LNCaP clone FGC (cell line): ENCODE results near the gene PCDH19.

ENCODE experiments used
- DNase-seq: peaks from one replicate; pipeline ENCODE4 v3.0.0-alpha.2; 2011; ENCODE audit warnings: low read depth
- H3K4me3 ChIP-seq: 2 replicates; pipeline ENCODE4 v1.5.1; 2011; ENCODE audit warnings: mild to moderate bottlenecking, low read depth, low read length, control low read depth
- TF ChIP-seq, protein P1 (sequence below): IDR thresholded peaks from 2 replicates; pipeline ENCODE4 v1.5.1; 2012; ENCODE audit warnings: mild to moderate bottlenecking; ENCODE audit not compliant: control insufficient read depth, insufficient read depth; ENCODE audit errors: extremely low read depth

Gene PCDH19

GRCh38 chrX:100395781-100396180, 14.3 kb downstream of the PCDH19 start:
- no peak overlapping the region for H3K4me3 ChIP-seq
- TF ChIP-seq, protein P1, sequence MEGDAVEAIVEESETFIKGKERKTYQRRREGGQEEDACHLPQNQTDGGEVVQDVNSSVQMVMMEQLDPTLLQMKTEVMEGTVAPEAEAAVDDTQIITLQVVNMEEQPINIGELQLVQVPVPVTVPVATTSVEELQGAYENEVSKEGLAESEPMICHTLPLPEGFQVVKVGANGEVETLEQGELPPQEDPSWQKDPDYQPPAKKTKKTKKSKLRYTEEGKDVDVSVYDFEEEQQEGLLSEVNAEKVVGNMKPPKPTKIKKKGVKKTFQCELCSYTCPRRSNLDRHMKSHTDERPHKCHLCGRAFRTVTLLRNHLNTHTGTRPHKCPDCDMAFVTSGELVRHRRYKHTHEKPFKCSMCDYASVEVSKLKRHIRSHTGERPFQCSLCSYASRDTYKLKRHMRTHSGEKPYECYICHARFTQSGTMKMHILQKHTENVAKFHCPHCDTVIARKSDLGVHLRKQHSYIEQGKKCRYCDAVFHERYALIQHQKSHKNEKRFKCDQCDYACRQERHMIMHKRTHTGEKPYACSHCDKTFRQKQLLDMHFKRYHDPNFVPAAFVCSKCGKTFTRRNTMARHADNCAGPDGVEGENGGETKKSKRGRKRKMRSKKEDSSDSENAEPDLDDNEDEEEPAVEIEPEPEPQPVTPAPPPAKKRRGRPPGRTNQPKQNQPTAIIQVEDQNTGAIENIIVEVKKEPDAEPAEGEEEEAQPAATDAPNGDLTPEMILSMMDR, result no peak
- no peak for DNase-seq

DNA sequence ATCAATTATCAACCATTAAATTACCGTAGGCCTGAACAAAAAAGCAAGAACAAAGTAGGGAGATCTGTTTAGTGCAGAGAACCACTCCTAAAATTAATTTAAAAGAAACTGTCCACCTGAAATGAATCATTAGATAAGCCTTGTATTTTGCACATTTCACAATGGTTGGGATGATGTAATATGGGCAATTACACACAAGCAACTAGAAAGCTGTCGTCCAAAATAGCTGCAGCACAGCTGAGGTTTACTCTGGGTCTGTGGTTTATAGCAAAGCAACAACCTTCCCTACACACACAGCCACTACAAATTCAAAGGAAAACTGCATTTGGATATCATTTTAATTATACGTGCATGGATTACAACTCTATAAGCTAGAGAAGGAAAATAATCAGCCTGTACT, 28.5 kb downstream of the PCDH19 start:
- DNase-seq, result no peak
- H3K4me3 ChIP-seq, result no peak overlapping the region
- TF ChIP-seq, protein P1, result no peak

GRCh38 chrX:100379388-100379986, 30.6 kb downstream of the PCDH19 start:
- TF ChIP-seq, protein P1, result peak; percentile 70
- no peak overlapping the region for H3K4me3 ChIP-seq
- peak; percentile 30 for DNase-seq

- TF ChIP-seq, protein P1, result no peak
- DNase-seq, result no peak
Measured at GRCh38 chrX:100377826-100378225, 32.2 kb downstream of the PCDH19 start.

GRCh38 chrX:100376576-100376975, 33.5 kb downstream of the PCDH19 start:
- TF ChIP-seq, protein P1, result no peak
- no peak overlapping the region for H3K4me3 ChIP-seq
- DNase-seq, result no peak

More at GRCh38 chrX:100377826-100378225, 32.2 kb downstream of the PCDH19 start:
- no peak overlapping the region for H3K4me3 ChIP-seq

GRCh38 chrX:100373673-100374072, 36.4 kb downstream of the PCDH19 start:
- TF ChIP-seq, protein P1, result no peak
- H3K4me3 ChIP-seq, result no peak overlapping the region
- DNase-seq, result no peak

- DNase-seq, result no peak
- H3K4me3 ChIP-seq, result no peak overlapping the region
- TF ChIP-seq, protein P1, result peak; percentile 65
Measured at GRCh38 chrX:100368167-100368566, 41.9 kb downstream of the PCDH19 start.
